Tibial nerve (tissue), 4 donors: Measurements from ENCODE around the gene SYT9.

Source experiments
- CTCF ChIP-seq, 5 experiments: fragments of 200-600 bp in 3 of 5; fragments of 450-650 bp in 2 of 5; sonication (generic) in 3 of 5; IDR thresholded peaks; one replicate each; pipeline ENCODE4 v1.5.1; 2016 to 2019; ENCODE audit warnings: antibody characterized with exemption in 5 of 5, mild to moderate bottlenecking in 3 of 5, moderate library complexity in 2 of 5
- EP300 ChIP-seq, 2 donors: sonication (generic); formaldehyde crosslinking; IDR thresholded peaks; one replicate each; pipeline ENCODE4 v1.6.1; 2017; ENCODE audit warnings: antibody characterized with exemption in 2 of 2, mild to moderate bottlenecking in 1 of 2

- TF ChIP-seq EP300 (IDR thresholded peaks at IDR 0.05) (no peak), CTCF (IDR thresholded peaks at IDR 0.05) (no peak)
These were observed 263.8 kb downstream of the SYT9 start for GRCh38 chr11:7515447-7515886.
